HG03439 (cell line): ENCODE measurements around the gene MICAL3.

Source experiments
- ATAC-seq: cut with Tn5 transposase; IDR thresholded peaks from one replicate; pipeline ENCODE4 v1.9.1; 2021; ENCODE audit warnings: mild to moderate bottlenecking, moderate library complexity; ENCODE audit not compliant: unreplicated experiment

Gene MICAL3

GRCh38 chr22:17746916-17747315, 277.4 kb downstream of the MICAL3 start:
- ATAC-seq, result no peak

GRCh38 chr22:17744430-17744829, 279.9 kb downstream of the MICAL3 start:
- no peak for ATAC-seq

GRCh38 chr22:17743661-17744411, 280.5 kb downstream of the MICAL3 start:
- ATAC-seq, result no peak

- ATAC-seq, result no peak
Measured at GRCh38 chr22:17742527-17742902, 281.8 kb downstream of the MICAL3 start.

GRCh38 chr22:17741866-17742526, 282.4 kb downstream of the MICAL3 start:
- no peak for ATAC-seq

GRCh38 chr22:17739196-17739975, 285.0 kb downstream of the MICAL3 start:
- no peak for ATAC-seq

GRCh38 chr22:17738386-17739128, 285.8 kb downstream of the MICAL3 start:
- ATAC-seq, result no peak
